Neural progenitor cell (in vitro differentiated cells): ENCODE data around the gene FAM83G.

ENCODE experiments used
- EZH2phosphoT487 ChIP-seq: fragments of 200-600 bp; sonication (generic); IDR thresholded peaks from 2 replicates; pipeline ENCODE4 v1.6.1; 2017; ENCODE audit warnings: antibody characterized with exemption
- TF ChIP-seq, protein P1 (sequence below): fragments of 200-600 bp; sonication (generic); IDR thresholded peaks from 2 replicates; pipeline ENCODE4 v1.5.1; 2017; ENCODE audit warnings: antibody characterized with exemption, mild to moderate bottlenecking

DNA sequence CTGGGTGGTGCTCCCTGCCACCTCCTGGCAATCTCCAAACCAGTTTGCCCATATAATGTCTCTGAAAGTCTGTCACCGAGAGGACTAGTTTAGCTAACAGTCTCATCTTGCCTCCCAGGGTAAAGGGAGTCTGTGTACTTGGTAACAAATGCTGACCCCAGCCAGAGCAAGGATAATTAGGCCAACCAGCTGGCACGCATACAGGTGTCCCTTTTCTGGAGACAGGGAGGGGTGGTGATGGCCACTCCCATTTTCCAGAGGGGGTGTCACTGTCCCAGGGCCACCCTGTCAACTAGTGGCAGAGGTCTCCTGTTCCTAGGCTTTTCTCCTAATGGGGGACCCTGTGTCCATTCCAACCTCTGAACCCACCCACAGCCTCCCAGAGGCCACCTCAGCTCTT, 8.1 kb downstream of the FAM83G start:
- TF ChIP-seq, protein P1, sequence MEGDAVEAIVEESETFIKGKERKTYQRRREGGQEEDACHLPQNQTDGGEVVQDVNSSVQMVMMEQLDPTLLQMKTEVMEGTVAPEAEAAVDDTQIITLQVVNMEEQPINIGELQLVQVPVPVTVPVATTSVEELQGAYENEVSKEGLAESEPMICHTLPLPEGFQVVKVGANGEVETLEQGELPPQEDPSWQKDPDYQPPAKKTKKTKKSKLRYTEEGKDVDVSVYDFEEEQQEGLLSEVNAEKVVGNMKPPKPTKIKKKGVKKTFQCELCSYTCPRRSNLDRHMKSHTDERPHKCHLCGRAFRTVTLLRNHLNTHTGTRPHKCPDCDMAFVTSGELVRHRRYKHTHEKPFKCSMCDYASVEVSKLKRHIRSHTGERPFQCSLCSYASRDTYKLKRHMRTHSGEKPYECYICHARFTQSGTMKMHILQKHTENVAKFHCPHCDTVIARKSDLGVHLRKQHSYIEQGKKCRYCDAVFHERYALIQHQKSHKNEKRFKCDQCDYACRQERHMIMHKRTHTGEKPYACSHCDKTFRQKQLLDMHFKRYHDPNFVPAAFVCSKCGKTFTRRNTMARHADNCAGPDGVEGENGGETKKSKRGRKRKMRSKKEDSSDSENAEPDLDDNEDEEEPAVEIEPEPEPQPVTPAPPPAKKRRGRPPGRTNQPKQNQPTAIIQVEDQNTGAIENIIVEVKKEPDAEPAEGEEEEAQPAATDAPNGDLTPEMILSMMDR, result no peak
- TF ChIP-seq EZH2phosphoT487, result no peak
